GM18870 (cell line): Measurements from ENCODE around the gene PRR4.

Source experiments
- ATAC-seq: cut with Tn5 transposase; IDR thresholded peaks from one replicate; pipeline ENCODE4 v1.9.1; 2021; ENCODE audit warnings: moderate library complexity; ENCODE audit not compliant: unreplicated experiment

Gene PRR4

GRCh38 chr12:10802587-10802986, 46.7 kb downstream of the PRR4 start, which contains the start of gene TAS2R7:
TSS of gene TAS2R7 (minus strand) at chr12:10802627. CDS start at chr12:10802570, 57 bp downstream.
- no peak for ATAC-seq

GRCh38 chr12:10801741-10802140, 47.5 kb downstream of the PRR4 start:
- no peak for ATAC-seq
